AG09319 (cell line): Measurements from ENCODE around the gene TIMM21.

Experiments
- DNase-seq: peaks from one replicate; pipeline ENCODE4 v3.0.0-alpha.2; 2010; ENCODE audit warnings: low read depth; ENCODE audit errors: extremely low read depth
- TF ChIP-seq, protein P1 (sequence below): IDR thresholded peaks from 2 replicates; pipeline ENCODE4 v1.5.1; 2011; ENCODE audit warnings: low read depth, mild to moderate bottlenecking, inconsistent platforms, low read length, moderate library complexity

TIMM21 gene

DNA sequence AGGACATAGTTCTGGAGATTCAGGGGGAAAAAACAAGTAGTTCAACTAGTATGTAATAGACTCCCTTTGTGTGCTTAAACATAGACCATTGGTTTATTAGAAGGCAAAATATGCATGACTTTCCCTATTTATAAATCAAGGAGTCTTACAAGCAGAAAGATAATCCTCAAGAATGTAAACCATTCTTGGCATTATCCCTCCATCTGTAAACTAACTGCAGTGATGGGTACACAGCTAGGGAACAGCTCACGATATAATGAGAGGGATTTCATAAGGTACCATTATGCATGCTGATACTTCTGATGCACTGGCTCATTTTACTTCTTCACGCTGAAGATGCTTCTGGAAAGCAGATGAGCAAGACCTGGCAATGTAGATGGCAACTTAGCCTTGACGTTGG lies 1.6 kb upstream of the TIMM21 start:
- TF ChIP-seq, protein P1, sequence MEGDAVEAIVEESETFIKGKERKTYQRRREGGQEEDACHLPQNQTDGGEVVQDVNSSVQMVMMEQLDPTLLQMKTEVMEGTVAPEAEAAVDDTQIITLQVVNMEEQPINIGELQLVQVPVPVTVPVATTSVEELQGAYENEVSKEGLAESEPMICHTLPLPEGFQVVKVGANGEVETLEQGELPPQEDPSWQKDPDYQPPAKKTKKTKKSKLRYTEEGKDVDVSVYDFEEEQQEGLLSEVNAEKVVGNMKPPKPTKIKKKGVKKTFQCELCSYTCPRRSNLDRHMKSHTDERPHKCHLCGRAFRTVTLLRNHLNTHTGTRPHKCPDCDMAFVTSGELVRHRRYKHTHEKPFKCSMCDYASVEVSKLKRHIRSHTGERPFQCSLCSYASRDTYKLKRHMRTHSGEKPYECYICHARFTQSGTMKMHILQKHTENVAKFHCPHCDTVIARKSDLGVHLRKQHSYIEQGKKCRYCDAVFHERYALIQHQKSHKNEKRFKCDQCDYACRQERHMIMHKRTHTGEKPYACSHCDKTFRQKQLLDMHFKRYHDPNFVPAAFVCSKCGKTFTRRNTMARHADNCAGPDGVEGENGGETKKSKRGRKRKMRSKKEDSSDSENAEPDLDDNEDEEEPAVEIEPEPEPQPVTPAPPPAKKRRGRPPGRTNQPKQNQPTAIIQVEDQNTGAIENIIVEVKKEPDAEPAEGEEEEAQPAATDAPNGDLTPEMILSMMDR: no peak
- DNase-seq: peak; percentile 65

DNA sequence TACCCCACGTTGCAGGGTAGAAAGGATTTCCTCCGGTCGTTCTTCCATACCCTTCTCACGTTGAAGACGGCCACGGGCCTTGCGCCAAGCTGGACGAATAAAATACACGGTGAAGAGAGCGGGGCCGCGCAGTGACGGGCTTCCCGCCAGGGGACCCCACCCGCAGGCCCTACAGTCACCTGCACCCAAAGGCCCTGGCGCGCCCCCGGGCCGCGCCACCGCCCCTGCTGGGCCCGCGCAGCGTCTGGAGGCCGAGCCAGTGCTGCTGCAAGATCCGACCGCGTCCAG lies 888 bp upstream of the TIMM21 start:
- TF ChIP-seq, protein P1: no peak

DNA sequence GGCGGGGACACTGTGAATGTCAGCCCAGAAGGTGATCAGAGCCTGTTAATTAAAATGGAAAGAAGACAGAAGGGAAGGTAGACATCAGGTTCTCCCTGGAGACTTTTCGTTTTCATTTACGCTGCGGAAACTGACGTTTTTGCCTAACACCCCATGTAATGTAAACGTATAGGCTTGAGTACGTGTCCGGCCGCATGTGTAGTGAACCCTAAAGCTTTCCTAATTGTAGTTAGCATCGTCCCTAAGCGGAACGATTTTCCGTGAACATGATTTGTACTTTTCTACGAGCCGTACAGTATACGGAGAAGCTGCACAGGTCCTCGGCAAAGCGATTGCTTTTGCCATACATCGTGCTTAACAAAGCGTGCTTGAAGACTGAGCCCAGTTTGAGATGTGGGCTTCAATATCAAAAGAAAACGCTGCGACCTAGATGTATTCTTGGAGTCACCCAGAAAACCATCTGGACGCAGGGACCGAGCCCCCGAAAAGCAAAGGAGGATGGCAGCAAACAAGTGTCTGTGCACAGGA lies 284 bp downstream of the TIMM21 start:
- TF ChIP-seq, protein P1: no peak
- DNase-seq: no peak

More for the DNA sequence above, 888 bp upstream of the TIMM21 start:
- DNase-seq: no peak

GRCh38 chr18:74149878-74150277 lies 1.6 kb downstream of the TIMM21 start:
- TF ChIP-seq, protein P1: no peak

GRCh38 chr18:74152270-74152669 lies 3.9 kb downstream of the TIMM21 start:
- no peak for DNase-seq
- TF ChIP-seq, protein P1: no peak

More at GRCh38 chr18:74149878-74150277, 1.6 kb downstream of the TIMM21 start:
- no peak for DNase-seq

DNA sequence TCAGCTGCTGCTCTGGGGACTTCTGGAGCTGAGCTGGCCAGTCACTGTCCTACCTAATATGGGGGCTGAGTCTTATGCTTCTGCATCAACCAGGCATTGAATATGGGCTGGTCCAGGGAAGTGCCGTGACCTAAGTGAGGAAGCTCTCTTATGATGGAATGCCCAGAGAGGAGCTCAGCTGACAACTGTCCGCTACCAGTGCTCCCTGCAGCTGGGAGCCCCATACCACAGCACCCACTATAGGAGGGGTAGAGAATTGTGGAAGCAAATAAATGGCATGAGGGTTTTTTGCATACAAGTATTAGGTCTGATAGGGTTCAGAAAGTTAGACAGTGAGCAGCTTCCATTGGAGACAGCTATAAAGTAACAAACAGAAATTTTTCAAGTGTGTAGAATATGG lies 4.5 kb downstream of the TIMM21 start:
- no peak for DNase-seq
- TF ChIP-seq, protein P1: peak; percentile 5

DNA sequence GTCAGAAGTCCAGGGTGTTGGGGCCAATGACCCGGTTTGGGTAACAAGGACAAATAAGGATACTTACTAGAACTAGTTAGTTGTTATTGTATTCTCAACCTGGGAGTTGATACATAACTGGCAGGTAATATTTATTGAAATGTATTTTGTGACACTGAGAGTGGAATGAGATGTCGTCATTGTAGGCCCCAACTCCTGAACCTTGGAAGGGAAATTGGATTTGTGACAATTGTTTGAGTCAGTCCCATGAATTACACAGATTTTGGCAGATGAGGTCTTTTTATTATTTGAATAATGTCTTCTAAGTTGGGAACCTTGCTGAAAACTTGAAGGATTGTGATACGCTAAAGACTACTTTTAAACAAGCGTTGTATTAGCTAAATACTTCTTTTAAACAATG lies 5.1 kb downstream of the TIMM21 start:
- DNase-seq: no peak
- TF ChIP-seq, protein P1: no peak
